GM21515 (cell line): ENCODE data around the gene FEZ2.

Experiments used
- ATAC-seq: cut with Tn5 transposase; IDR thresholded peaks from one replicate; pipeline ENCODE4 v1.9.1; 2021; ENCODE audit not compliant: unreplicated experiment

Gene FEZ2

DNA sequence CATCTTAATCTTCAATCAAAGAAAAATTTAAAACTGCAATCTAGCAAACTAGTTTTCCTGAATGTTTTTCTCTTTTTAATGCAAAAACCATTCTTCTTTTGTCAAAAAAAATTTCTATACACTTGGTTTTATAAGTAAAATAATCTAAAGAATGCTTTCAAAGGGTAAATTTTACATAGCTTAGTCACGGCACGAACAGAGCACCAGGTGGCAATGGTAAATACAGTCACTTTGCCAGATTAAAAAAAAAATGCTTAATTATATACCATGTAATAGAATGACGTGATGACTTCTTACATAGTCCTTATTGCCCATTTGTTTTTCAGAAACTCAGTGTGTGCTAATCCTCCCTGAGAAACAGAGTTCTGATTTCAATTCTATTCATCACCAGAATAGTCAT, 10.4 kb downstream of the FEZ2 start:
- no peak for ATAC-seq

DNA sequence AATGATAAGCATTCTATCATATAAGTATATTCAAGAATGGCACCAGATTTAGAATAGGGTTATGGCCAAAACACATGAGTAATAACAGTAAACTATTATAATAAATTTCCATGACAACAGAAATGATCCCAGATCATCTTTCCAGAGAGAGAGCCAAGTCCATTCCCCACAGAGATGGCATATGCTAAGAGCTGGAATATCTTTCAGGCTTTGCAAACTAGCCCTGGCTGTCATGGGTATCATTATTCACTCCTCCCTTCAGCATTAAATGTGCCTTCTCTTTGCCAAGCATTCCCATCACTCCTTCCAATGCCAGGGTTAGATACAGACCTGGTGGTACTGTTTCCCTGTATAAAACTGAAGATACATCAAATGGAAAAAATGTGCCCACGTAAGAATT, 10.9 kb downstream of the FEZ2 start:
- no peak for ATAC-seq

DNA sequence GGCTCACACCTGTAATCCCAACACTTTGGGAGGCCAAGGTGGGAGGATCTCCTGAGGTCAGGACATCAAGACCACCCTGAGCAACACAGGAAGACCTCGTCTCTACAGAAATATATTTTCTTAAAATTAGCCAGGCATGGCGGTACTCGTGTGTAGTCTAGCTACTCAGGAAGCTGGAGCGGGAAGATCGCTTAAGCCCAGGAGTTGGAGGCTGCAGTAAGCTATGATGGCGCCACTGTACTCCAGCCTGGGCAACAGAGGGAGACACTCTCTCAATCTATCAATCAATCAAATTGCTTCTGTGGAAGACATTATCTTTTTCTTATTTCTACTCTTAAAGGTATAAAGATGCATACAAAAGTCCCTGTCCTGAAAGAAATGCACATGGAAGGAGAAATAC, 11.3 kb downstream of the FEZ2 start:
- ATAC-seq: no peak

DNA sequence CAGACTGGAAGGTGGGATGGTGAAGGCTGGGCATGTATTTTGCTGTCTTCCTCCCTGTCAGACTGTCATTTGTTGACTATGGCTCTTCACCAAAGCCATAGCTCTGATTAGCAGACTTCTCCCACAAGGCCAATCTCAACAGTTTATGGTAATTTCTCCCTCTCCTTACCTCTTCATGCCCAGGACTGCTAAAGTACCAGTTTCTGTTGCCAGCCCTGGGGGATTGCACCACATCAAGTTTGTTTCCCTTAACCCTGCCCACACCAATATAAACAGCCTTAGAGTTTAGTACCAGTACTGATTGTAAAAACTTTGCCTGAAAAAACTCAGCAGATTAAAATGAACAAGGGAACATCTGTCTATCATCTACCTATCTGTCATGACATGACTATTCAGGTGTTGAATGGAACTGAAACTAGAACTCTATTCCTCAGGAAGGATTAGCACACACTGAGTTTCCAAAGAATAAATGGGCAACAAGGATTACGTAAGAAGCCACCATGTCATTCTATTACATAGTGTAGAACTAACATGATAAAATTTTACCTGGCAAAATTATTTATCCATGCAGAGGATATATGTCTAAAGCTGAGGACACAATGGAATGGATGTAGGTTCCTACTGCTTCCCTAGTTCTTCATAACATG, 13.7 kb downstream of the FEZ2 start:
- no peak for ATAC-seq

GRCh38 chr2:36582951-36583350, 15.0 kb downstream of the FEZ2 start:
- no peak for ATAC-seq

GRCh38 chr2:36582538-36582937, 15.4 kb downstream of the FEZ2 start:
- ATAC-seq: no peak

DNA sequence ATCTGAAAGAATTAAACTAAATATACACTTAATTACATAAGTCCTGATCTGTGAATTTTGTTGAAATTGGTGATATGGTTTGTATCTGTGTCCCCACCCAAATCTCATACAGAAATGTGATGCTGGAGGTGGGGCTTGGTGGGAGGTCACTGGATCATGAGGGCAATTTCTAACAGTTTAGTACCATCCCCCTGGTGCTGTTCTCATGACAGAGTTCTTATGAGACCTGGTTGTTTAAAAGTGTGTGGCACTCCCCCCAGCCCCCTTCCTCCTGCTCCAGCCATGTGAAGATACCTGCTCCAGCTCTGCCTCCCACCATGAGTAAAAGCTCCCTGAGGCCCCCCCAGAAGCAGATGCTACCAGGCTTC, 18.7 kb downstream of the FEZ2 start:
- no peak for ATAC-seq

- ATAC-seq: no peak
These were observed 19.3 kb downstream of the FEZ2 start for GRCh38 chr2:36578343-36579296.

GRCh38 chr2:36577884-36578283, 20.1 kb downstream of the FEZ2 start:
- no peak for ATAC-seq

GRCh38 chr2:36574560-36574959, 23.4 kb downstream of the FEZ2 start:
- ATAC-seq: no peak

DNA sequence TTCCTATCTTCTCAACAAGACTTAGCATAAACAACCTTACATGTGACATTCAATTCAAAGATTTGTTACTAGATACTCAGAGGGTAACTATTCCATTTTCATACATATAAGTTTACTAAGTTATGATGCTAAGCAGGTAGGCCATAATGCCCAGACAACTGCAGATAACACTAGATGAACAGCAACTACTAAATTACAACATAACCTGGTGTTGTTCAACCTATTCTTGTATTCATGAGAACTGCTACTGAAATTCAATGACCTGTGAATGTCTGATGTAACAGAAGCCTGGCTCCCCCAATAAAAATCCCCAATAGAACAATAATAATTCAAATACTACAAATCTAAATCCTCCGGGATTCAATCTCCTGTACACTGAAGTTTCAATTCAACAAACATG, 24.8 kb downstream of the FEZ2 start:
- no peak for ATAC-seq

- ATAC-seq: no peak
These were observed 25.3 kb downstream of the FEZ2 start for GRCh38 chr2:36572719-36573059.

DNA sequence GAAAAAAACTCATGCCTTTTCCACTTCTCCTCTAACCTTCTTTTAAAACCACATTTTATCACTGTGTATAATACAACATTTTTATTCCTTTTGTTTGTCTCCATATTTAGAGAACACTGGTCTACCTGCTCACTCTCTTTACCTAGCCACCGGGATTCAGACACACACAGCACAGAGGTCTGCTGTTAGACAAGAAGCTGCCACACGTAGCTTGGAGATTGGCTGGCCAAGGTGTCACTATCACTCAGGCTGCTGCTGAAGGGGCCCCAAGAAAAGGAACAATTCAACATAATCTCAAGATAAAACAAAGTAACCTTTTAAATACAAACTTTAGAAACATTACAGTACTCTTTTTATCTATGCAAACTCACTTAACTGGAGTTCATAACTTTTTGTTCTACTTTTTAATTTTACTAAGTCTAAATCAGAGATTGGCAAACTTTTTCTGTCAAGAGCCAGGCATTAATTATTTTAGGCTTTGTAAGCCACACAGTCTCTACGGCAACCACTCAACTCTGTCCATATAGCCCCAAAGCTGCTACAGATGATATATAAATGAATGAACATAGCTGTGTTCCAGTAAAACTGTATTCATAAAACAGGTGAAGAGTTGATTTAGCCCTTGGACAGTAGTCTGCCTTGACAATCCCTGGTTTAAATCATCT, 25.8 kb downstream of the FEZ2 start:
- no peak for ATAC-seq

DNA sequence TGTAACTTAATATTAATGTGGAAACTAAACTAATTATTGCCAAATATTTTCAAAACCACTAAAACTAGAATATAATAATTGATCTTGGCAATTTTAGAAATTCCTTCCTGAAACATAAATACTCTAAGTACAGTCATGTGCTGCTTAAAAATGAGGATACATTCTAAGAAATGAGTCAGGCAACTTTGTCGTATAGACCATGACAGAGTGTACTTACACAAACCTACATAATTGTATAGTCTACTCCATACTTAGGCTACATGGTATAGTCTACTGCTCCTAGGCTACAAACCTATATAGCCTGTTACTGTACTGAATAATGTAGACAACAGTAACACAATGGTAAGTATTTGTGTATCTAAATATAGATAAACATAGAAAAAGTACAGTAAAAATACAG, 27.6 kb downstream of the FEZ2 start:
- no peak for ATAC-seq

- no peak for ATAC-seq
These were observed 28.6 kb downstream of the FEZ2 start for GRCh38 chr2:36569267-36569856.

DNA sequence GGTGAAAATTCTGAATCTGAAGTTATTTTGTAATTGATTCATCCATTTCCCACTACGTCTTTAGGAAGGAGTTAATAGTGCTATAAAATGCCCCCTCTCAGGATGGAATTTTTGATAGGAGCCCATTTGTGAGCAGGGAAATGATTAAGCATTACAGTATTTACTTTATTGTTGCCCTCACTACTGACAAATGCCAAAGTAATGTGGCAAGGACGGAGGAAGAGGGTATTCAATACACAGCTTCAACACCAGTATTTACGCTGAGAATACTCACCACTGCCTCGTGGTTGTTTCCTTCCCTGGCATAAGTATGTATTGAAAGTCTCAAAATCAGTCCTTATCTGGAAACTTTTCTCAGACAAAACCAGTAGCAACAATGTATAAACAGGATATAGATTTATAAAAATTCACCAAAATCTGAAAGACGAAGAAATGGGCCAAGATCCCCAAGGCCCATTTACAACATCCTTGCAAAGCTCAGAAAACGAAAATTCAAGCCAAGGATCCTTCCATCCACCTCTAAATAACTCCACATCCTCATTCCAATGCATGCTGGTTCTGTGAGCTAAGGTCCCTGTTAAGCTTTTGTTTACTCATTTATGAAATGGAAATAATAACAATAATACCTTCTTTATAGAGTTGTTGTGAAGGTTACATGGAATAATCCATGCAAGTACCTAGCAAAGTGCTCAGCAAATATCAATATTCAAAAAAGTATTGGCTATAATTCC, 29.3 kb downstream of the FEZ2 start:
- no peak for ATAC-seq

GRCh38 chr2:36567711-36568408, 30.1 kb downstream of the FEZ2 start:
- ATAC-seq: no peak

DNA sequence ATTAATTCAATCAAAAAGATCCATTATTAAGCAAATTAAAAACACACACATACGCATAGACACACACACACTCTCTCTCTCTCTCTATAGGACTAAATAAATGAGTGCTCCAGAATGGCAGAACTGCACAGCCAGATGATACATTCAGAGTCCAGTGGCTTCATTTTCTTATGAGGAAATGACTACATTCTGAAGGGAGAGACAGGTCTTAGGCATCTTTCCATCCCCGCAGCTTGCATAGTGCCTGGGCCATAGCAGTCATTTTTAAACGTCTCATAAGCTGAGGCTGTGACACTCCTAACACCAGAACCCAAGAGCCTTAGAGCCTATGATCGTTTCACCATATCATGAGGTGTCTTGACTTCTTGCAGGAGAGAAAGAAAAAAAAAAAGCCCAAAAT, 31.1 kb downstream of the FEZ2 start:
- no peak for ATAC-seq

GRCh38 chr2:36565712-36566111, 32.3 kb downstream of the FEZ2 start:
- no peak for ATAC-seq

DNA sequence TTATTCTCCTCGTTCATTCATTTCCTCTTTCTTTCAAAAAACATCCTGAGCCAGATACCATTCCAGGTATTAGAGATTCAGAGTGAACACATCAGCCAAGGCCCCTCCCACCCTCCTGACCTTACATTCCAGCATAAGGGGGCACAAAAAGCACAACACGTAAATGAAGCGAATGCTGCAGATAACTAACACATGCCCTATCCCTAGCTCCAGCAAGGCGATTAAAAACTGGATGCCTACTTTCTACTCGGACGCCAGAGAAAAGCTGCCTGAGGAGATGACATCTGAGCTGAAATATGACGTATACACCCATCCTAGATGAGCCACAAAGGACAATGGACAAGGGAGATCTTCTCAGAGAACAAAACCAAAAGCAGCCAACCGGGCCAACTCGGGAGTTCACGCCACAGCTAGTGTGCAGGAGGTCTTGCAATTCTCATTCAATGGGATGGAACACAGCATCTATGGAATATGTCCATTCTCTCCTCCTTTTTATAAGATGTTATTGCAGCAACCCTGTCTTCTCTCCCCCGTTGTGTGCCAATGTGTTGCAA, 33.5 kb downstream of the FEZ2 start:
- ATAC-seq: no peak
